Body of pancreas (tissue), 4 donors: ENCODE data around the gene PCSK1.
"Not testable (repeated sequence)": the region's sequence is repeated elsewhere in the genome, so short reads cannot be mapped to it uniquely, and the experiment has no call there.

ENCODE experiments used
- CTCF ChIP-seq, 7 experiments: fragments of 450-650 bp in 4 of 7; fragments of 200-600 bp in 3 of 7; sonication (generic) in 3 of 7; IDR thresholded peaks; one replicate each; pipeline ENCODE4 v1.5.1; 2016 to 2019; ENCODE audit warnings: antibody characterized with exemption in 7 of 7
- POLR2A ChIP-seq, 3 donors: fragments of 450-650 bp; IDR thresholded peaks; one replicate each; pipeline ENCODE4 v1.6.1; 2016; ENCODE audit warnings: antibody characterized with exemption in 3 of 3, mild to moderate bottlenecking in 2 of 3

DNA sequence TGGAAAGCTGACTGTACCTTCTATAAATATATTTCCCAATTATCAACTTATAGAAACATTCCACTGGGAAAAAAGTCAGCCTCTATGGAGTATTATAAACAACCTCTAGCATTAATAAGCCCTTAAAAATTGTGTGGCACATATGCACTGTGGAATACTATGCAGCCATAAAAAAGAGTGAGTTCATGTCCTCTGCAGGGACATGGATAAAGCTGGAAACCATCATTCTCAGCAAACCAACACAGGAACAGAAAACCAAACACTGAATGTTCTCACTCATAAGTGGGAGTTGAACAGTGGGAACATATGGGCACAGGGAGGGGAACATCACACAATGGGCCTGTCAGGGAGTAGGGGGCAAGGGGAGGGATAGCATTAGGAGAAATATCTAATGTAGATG, 37.8 kb downstream of the PCSK1 start:
- not testable (repeated sequence) for TF ChIP-seq CTCF, POLR2A (IDR thresholded peaks at IDR 0.05)
